ENCODE data around the gene CDT1. TPM values are rescaled to one million over a fixed set of nuclear protein-coding genes. Genes with fewer than 3 reads are reported as not detected.
A peak's percentile ranks its signal among the peaks of the same experiment; 100 is the strongest.

CDT1 gene
- total and polyA plus RNA-seq, 8 donors, result 9.3 to 20.4 (median 13.4) TPM

DNA sequence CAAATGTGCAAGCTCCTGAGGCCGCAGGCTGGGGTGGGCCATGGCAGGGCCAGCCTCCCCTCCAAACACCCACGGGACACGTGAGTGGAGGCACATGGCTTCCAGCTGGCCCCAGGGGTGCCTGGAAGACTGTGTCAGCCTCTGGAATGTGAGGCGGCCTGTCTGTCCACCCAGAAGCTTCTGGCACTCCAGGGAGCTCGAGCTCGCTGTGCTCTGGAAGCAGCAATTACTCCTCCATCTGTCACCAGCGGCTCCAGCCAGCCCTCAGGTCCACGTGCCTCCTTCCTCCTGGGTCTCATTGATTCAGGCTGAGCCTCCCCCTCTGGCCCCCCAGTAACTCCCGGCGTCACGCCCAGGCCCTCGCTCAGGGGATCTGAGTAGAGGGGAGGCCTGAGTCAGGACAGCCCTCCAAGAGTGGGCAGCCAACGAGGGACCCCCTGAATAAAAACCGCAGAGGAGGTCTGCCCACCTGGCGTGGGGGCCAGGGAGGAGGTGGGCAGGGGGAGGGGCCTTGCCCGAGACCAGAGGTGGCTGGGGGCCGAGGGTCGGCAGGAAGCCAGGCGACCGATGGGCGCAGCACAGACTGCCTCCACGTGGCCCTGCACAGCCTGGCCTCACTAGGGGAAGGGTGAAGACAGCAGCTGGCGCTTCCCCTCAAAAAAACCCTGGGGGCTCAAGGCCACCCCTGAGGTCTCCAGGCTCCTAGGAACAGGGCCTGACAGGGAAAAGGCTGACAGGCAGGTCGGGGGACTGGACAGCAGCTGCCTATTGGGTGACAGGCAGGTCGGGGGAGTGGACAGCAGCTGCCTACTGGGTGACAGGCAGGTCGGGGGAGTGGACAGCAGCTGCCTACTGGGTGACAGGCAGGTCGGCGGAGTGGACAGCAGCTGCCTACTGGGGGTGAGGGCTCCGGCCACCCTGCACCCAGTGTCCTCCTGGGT lies 30.4 kb upstream of the CDT1 start:
- H3K4me1 ChIP-seq, result peaks cover 51 to 75% of the 10 kb centered on the region in 2 donors
- peak in 3 of 4 donors; percentile 72 to 82 (median 73) for DNase-seq
- H3K4me3 ChIP-seq, result no peak overlapping the region
- peaks cover 0 to 9% of the 10 kb centered on the region in 2 donors for H3K36me3 ChIP-seq
- intact Hi-C loops (cut with DNase I), result no loop called here
- no peaks in the 10 kb centered on the region for H3K27me3 ChIP-seq
- H3K27ac ChIP-seq, result peak overlapping the region; percentile 48 to 56
- TF ChIP-seq, protein P1, sequence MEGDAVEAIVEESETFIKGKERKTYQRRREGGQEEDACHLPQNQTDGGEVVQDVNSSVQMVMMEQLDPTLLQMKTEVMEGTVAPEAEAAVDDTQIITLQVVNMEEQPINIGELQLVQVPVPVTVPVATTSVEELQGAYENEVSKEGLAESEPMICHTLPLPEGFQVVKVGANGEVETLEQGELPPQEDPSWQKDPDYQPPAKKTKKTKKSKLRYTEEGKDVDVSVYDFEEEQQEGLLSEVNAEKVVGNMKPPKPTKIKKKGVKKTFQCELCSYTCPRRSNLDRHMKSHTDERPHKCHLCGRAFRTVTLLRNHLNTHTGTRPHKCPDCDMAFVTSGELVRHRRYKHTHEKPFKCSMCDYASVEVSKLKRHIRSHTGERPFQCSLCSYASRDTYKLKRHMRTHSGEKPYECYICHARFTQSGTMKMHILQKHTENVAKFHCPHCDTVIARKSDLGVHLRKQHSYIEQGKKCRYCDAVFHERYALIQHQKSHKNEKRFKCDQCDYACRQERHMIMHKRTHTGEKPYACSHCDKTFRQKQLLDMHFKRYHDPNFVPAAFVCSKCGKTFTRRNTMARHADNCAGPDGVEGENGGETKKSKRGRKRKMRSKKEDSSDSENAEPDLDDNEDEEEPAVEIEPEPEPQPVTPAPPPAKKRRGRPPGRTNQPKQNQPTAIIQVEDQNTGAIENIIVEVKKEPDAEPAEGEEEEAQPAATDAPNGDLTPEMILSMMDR (IDR thresholded peaks at IDR 0.05), result no peak
- no peak for ATAC-seq
- H3K9me3 ChIP-seq, result no peaks in the 10 kb centered on the region

DNA sequence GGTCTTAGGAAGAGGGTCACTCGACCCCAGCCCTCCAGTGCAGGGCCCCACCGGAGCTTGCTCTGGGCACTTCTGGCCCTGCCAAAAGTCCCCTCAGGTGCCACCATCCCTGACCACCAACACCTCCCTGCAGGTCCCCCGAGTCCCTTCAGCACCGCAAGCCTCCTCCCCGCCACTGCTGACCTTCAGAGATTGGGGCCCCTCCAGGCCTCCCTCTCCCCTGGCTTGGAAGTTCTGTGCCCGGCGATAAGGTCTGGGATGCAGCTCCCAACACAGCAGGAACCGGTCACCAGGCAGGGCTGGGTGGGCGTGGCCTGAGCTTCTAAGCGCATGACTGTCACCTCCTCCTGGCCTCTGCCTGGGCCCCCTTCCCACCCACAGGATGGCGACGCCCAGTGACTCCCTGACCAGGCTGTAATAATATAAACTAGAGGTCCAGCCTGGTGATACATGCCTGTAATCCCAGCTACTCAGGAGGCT lies 29.7 kb upstream of the CDT1 start:
- DNase-seq, result peak; percentile 68 to 85 (median 80)
- H3K4me3 ChIP-seq, result no peak overlapping the region
- intact Hi-C loops (cut with DNase I), result no loop called here
- H3K27ac ChIP-seq, result peak overlapping the region; percentile 55 to 56
- TF ChIP-seq, protein P1 (IDR thresholded peaks at IDR 0.05), result no peak
- H3K36me3 ChIP-seq, result peaks cover 0 to 9% of the 10 kb centered on the region in 2 donors
- no peaks in the 10 kb centered on the region for H3K9me3 ChIP-seq
- ATAC-seq, result peak; percentile 8
- peaks cover 44 to 75% of the 10 kb centered on the region in 2 donors for H3K4me1 ChIP-seq
- no peaks in the 10 kb centered on the region for H3K27me3 ChIP-seq

DNA sequence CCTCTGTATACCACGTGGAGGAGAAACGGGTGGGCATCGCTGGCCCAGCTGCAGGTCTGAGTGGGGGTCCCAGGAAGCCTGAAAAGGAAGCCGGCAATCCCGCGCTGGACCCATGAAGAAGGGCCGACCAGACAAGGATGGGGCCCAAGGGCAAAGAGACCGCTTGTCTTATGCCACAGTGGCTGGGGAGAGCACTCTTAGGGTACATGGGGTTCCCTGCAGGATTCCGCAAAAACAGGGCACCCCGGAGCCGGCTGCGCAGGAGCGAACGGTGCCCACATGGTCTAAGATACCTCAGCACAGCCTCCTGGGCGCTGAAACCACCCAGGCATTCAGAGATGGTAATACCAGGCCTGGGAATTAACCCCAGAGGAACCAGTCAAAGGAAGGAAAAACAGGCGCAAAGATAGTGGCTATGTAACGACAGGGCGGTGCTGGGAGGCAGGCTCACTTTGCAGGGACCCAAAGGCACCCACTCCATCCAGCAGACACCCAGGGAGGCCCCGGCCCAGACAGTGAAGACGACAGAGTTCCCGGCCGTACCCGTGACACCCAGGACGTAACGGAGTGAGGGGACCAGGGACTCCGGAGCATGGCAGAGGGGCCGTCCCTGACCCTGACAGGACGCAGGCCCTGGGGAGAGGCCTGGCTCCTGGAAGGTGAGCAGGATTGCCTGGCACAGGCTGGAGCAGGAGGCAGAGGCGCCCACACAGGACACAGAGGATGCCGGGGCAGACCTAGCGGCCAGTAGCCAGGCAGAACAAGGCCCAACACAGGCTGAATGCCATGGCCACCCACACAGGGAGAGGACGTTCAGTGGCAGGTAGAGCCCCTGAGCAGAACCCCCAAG lies 28.8 kb upstream of the CDT1 start:
- peaks cover 0 to 9% of the 10 kb centered on the region in 2 donors for H3K36me3 ChIP-seq
- H3K9me3 ChIP-seq, result no peaks in the 10 kb centered on the region
- TF ChIP-seq, protein P1 (IDR thresholded peaks at IDR 0.05), result no peak
- peak overlapping the region in 1 of 2 donors; percentile 55 for H3K27ac ChIP-seq
- no peak overlapping the region for H3K4me3 ChIP-seq
- no peaks in the 10 kb centered on the region for H3K27me3 ChIP-seq
- H3K4me1 ChIP-seq, result peaks cover 39 to 75% of the 10 kb centered on the region in 2 donors
- DNase-seq (no peak), ATAC-seq (no peak)
- intact Hi-C loops (cut with DNase I), result no loop called here

DNA sequence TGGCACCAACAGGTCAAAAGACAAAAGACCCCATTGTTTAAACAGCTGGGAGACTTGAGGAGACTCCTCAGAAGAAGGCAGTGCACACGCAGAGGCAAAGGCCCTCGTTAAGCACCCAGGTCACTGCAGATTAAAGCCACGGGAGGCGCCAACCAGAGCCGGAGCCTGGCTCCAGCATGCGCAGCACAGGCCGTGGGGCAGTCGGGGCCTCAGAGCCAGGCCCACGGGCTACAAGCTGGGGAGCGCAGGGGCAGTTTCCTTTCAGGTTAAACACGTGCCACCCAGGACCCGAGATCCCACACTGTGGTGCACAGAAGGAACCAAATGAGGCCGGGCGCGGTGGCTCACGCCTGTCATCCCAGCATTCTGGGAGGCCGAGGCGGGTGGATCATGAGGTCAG lies 27.8 kb upstream of the CDT1 start:
- Histone ChIP-seq H3K27ac (no peak overlapping the region), H3K4me3 (no peak overlapping the region), H3K36me3 (peaks cover 0 to 9% of the 10 kb centered on the region in 2 donors), H3K9me3 (no peaks in the 10 kb centered on the region), H3K27me3 (no peaks in the 10 kb centered on the region), H3K4me1 (peaks cover 38 to 75% of the 10 kb centered on the region in 2 donors)
- DNase-seq (no peak), ATAC-seq (no peak)
- TF ChIP-seq, protein P1 (IDR thresholded peaks at IDR 0.05), result no peak
- intact Hi-C loops (cut with DNase I), result no loop called here

All from left lung (tissue), 10 donors.